Umbilical cord (tissue), 2 donors: ENCODE data around the gene CAMK2B. TPM values are rescaled to one million over a fixed set of nuclear protein-coding genes. Genes with fewer than 3 reads are reported as not detected.

Experiments
- DNase-seq: peaks from one replicate; pipeline ENCODE4 v3.0.0-alpha.2; 2015; ENCODE audit warnings: low spot score
- total RNA-seq: library from RNA; depleted of rRNA; stranded (reverse); fragments of >200 nt; gene quantifications from one replicate; pipeline ENCODE4 v1.2.3, GENCODE V29; 2014; ENCODE audit warnings: low replicate concordance; ENCODE audit not compliant: insufficient read depth

CAMK2B gene
- total RNA-seq, 1 donor from 2014 or later: not detected

- DNase-seq: no peak
Observed at GRCh38 chr7:44232396-44232795, 93.0 kb downstream of the CAMK2B start.

DNA sequence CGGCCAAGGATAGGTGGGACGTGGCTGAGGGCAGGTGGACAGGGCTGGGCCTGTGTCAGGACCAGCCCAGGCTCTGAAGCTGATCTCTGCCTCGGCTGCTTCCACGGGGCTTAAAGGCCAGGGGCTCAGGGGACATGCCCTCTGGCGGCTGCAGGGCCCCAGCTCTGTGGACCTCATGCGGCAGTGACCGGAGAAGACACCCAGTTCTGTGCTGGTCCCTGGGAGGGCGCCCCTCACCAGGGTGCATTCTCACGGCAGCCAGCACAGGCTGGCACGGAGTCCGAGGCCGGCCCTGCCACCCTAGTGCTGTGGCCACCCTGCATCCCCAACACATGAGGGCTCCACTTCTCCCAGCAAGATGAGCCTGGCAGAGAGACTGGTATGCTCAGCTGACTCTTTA, 94.3 kb downstream of the CAMK2B start:
- no peak for DNase-seq

- no peak for DNase-seq
Observed at GRCh38 chr7:44230286-44230685, 95.1 kb downstream of the CAMK2B start.

- no peak for DNase-seq
Observed at GRCh38 chr7:44229546-44230105, 95.8 kb downstream of the CAMK2B start.

DNA sequence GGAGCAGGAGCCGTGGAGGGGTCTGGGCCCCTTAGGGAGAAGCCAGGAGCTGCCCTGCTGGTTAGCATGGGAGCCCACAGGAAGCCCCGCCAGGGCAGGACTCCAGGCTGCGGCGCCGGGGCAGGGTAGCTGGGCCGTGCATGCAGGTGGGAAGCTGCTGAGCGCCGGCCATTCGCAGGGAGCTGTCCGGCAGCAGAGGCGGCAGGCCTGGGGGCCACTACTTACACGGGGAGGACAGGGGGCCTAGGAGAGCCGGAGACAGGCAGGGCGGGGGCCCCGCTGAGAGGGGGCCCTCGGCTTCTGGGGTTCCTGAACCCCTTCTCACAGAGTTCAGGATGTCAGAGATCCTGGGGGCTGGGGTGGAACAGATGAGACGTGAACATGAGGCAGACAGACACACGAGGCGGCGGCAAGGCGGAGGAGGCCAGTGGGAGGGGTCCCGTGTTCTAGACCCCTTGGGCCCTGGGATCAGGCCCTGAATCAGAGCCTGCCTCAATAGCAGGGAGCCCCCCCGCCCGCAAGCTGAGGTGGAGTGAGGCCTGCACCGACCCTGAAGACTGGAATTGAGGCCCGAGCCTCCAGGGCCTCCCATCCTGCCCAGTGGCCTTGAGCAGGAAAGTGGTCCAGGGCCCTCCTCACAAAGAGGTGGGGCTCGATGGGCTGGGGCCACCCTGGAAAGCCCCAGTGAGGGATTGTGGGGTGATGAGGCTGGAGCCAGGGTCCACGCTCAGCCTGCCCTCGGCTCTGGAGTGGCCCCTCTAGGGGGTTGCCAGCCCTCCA, 96.6 kb downstream of the CAMK2B start:
- DNase-seq: no peak

- no peak for DNase-seq
Observed at GRCh38 chr7:44227911-44228310, 97.5 kb downstream of the CAMK2B start.

DNA sequence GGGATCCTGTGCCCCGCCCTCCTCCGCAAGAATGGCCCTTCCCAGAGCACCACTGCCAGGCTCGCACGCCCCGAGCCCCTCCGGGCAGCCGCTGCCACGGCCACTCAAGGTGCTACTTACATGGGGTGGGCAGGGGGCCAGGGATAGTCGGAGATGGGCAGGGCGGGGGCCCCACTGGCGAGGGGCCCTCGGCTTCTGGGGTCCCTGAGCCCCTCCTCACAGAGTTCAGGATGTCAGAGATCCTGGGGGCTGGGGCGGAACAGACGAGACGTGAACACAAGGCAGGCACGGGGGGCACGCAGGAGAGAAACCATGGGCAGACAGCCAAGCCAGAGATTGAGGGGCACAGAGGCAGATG, 99.0 kb downstream of the CAMK2B start:
- DNase-seq: no peak

DNA sequence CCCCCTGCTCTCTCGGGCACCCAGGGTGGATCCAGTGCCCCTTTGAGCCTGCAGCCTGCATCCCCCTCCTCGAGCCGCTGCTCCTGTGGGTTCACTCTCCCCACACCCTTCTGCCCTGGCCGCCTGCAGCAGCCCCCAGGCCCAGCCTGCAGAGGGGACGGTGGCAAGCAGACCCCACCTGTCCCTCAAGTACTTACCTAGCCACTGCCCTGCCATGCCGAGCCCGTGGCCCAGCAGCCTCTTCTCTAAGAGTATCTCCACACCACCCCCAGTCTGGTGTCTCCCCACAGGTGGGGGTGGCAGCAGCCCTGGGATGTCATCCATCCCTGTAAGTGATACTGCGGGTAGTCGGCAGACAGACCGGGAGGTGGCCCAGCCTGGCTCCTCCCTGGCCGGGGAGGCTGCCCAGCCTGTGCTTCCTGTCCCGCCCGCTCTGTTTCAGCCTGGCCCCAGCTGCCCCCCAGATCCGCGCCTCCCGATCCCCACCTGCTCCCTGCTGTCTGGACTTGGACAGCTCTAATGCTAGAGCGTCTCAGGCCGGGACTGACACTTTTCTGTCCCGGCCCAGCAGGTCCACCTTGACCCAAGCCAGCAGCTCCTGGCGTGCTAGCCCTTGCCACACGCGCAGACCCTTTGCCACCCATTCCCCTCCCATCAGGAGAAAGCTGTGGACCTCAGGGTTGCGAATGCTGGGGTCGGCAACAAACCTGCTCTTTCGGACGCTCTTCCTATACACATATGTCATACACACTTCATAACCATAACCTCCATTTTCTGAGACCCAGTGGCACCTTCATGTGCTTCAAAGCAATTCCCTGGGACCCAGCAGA, 99.6 kb downstream of the CAMK2B start:
- no peak for DNase-seq

GRCh38 chr7:44224974-44225565, 100.3 kb downstream of the CAMK2B start:
- no peak for DNase-seq

- DNase-seq: no peak
Observed at GRCh38 chr7:44224080-44224973, 101.1 kb downstream of the CAMK2B start.

GRCh38 chr7:44223362-44224079, 101.9 kb downstream of the CAMK2B start:
- no peak for DNase-seq

DNA sequence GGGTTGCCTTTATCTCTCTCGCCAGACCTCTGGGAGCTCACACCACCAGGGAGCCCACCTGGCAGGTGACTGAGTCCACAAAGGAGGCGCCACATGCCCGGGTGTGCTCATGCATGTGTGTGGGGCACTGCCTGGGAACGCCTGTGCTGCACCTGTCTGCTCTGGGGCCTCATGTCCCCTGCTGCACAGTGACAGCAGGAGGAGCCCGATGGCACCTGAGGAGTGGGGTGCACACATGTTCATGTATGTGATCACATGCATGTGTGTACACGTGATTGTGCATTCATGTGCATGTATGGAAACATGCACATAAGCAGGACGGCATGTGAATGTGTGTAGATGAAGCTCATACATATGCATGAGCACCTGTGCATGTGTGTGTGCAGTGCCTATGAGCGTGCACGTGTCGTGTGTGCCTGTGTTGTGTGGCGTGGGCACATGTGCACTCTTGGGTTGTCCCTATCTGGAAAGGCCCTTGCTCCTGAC, 102.6 kb downstream of the CAMK2B start:
- no peak for DNase-seq

DNA sequence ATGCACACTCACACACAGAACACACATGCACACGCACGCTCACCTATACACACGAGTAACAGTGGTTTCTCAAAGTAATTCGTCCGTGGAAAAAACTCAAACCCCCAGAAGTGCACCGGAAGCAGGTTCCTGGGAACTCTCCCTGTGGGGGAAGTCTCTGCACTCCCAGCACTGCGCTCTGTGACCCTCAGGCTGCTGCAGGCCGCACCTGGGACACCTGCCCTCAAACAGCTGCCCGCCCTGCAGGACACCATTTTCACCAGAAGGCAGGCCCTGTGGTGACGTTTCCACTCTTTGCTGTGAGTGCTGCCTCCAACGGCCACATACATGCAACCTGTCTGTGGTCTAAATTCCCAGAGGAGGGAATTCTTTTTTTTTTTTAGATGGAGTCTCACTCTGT, 103.3 kb downstream of the CAMK2B start:
- DNase-seq: no peak

- no peak for DNase-seq
Observed at GRCh38 chr7:44221231-44221791, 104.1 kb downstream of the CAMK2B start.

- DNase-seq: no peak
Observed at GRCh38 chr7:44220358-44221112, 104.9 kb downstream of the CAMK2B start.

DNA sequence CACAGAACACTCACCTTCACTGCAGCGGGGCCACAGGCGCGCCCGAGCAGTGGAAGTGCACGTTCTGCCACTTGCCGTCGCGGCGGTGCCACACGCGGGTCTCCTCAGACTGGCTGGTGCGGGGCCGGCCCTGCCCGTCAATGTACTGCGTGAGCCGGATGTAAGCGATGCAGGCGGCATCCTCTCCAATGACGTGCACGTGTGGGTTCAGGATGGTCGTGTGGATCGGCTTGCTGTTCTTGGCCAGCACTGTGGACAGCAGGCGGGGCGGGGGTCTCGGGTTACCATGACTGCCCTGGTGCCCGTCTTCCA, 105.4 kb downstream of the CAMK2B start:
- no peak for DNase-seq

- DNase-seq: no peak
Observed at GRCh38 chr7:44219371-44220045, 105.9 kb downstream of the CAMK2B start.

DNA sequence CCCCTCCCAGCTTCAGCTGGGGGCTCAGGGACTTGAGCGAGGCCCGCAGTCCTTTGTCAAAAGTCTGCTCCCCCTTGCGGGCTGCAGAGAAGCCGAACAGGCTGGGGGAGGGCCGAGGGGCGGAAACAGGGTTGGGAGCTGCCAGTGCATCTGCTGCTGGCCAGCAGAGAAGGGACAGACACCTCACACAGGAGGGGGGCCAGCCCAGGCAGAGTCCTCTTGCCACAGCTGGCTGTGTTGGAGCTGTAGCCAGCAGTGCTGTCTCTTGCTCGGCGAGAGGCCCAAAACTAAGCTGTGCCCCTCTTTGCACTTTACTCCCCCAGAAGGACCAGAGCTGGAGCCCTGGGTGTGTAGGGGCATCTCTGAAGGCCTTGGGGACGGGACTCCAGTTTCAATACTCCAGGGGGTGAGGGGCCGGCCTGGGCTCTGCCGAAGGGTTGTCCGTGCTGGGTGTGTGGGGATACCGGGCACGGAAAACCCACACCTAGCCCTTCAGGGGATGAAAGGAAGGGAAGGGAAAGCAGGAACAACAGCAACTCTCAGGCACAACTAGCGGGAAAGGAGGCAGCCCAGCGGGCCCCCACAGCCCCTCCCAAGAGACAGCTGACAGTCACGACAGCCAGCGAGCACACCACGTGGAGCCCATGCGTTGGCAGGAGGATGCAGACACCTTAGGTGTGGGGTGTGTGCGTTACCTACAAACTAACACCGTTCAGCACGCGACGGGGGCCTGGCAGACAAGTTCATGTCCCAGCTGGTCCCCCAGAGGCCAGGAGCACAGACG, 106.8 kb downstream of the CAMK2B start:
- no peak for DNase-seq
